Measurements from ENCODE around the gene AMZ2. TPM values are rescaled to one million over a fixed set of nuclear protein-coding genes. Genes with fewer than 3 reads are reported as not detected.
"Not testable (repeated sequence)": the region's sequence is repeated elsewhere in the genome, so short reads cannot be mapped to it uniquely, and the experiment has no call there.

Gene AMZ2
- total RNA-seq, 1 donor from 2014 or later = 70.3 TPM

DNA sequence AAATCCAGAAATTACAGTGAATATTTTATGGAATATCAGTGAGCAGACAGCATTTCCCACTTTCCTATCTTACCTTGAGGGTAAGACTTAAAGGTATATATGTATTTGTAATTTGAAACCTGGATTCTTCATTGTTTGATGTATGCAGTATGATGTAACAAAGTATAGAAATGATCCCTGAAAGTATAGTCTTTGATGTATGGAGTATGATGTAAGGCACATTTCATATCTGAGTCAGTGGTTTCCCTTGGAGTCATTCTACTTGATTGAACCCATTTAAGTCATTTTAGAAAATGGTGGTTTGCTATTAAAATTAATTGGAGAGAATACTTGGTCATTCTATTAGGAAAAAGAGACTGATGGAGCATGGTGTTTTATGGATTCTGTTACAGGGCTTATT is 10.1 kb downstream of the AMZ2 start:
- H3K4me3 Mint-ChIP-seq (ENCODE audit: unreplicated experiment) = no peak overlapping the region
- H3K36me3 Mint-ChIP-seq (ENCODE audit: low read depth, unreplicated experiment) = peaks cover 5% of the 10 kb centered on the region
- no peak overlapping the region for H3K27ac Mint-ChIP-seq (ENCODE audit: unreplicated experiment)
- H3K4me1 Mint-ChIP-seq (ENCODE audit: unreplicated experiment) = peaks cover 10% of the 10 kb centered on the region
- DNase-seq (ENCODE audit: low spot score) = no peak
- peaks cover 5% of the 10 kb centered on the region for H3K27me3 Mint-ChIP-seq (ENCODE audit: unreplicated experiment)
- TF ChIP-seq, protein P1, sequence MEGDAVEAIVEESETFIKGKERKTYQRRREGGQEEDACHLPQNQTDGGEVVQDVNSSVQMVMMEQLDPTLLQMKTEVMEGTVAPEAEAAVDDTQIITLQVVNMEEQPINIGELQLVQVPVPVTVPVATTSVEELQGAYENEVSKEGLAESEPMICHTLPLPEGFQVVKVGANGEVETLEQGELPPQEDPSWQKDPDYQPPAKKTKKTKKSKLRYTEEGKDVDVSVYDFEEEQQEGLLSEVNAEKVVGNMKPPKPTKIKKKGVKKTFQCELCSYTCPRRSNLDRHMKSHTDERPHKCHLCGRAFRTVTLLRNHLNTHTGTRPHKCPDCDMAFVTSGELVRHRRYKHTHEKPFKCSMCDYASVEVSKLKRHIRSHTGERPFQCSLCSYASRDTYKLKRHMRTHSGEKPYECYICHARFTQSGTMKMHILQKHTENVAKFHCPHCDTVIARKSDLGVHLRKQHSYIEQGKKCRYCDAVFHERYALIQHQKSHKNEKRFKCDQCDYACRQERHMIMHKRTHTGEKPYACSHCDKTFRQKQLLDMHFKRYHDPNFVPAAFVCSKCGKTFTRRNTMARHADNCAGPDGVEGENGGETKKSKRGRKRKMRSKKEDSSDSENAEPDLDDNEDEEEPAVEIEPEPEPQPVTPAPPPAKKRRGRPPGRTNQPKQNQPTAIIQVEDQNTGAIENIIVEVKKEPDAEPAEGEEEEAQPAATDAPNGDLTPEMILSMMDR (IDR thresholded peaks at IDR 0.05; ENCODE audit: unreplicated experiment) = no peak
- H3K9me3 Mint-ChIP-seq (ENCODE audit: unreplicated experiment) = no peaks in the 10 kb centered on the region

GRCh38 chr17:68258890-68259647 is 11.2 kb downstream of the AMZ2 start:
- H3K36me3 Mint-ChIP-seq (ENCODE audit: low read depth, unreplicated experiment); H3K9me3 Mint-ChIP-seq (ENCODE audit: unreplicated experiment); H3K27me3 Mint-ChIP-seq (ENCODE audit: unreplicated experiment); H3K4me1 Mint-ChIP-seq (ENCODE audit: unreplicated experiment): not testable (repeated sequence)
- H3K27ac Mint-ChIP-seq (ENCODE audit: unreplicated experiment) = peak overlapping the region; percentile 93
- H3K4me3 Mint-ChIP-seq (ENCODE audit: unreplicated experiment) = peak overlapping the region; percentile 23
- peak; percentile 73 for DNase-seq (ENCODE audit: low spot score)

DNA sequence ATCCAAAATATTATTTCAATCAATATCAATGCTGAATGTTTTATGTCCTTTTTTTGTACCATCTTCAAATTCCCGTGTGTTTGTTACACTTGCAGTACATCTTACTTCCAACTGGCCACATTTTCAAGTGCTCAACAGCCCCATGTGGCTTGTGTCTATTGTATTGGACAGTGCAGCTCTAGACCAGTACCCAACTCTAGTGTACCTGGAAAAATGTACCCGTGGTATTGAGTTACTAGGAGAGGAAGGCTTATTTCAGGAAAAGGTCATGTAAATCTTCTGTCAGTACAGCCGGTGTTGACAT is 11.8 kb downstream of the AMZ2 start:
- H3K27ac Mint-ChIP-seq (ENCODE audit: unreplicated experiment) = peak overlapping the region; percentile 85
- peak overlapping the region; percentile 65 for H3K4me3 Mint-ChIP-seq (ENCODE audit: unreplicated experiment)
- not testable (repeated sequence) for DNase-seq (ENCODE audit: low spot score); H3K27me3 Mint-ChIP-seq (ENCODE audit: unreplicated experiment); H3K4me1 Mint-ChIP-seq (ENCODE audit: unreplicated experiment); H3K36me3 Mint-ChIP-seq (ENCODE audit: low read depth, unreplicated experiment); H3K9me3 Mint-ChIP-seq (ENCODE audit: unreplicated experiment)

- peaks cover 1% of the 10 kb centered on the region for H3K27me3 Mint-ChIP-seq (ENCODE audit: unreplicated experiment)
- H3K9me3 Mint-ChIP-seq (ENCODE audit: unreplicated experiment) = no peaks in the 10 kb centered on the region
- H3K27ac Mint-ChIP-seq (ENCODE audit: unreplicated experiment) = no peak overlapping the region
- no peak for DNase-seq (ENCODE audit: low spot score)
- no peak overlapping the region for H3K4me3 Mint-ChIP-seq (ENCODE audit: unreplicated experiment)
- H3K4me1 Mint-ChIP-seq (ENCODE audit: unreplicated experiment) = peaks cover 7% of the 10 kb centered on the region
- TF ChIP-seq, protein P1 (IDR thresholded peaks at IDR 0.05; ENCODE audit: unreplicated experiment) = no peak
- peaks cover 2% of the 10 kb centered on the region for H3K36me3 Mint-ChIP-seq (ENCODE audit: low read depth, unreplicated experiment)
These were observed 12.4 kb downstream of the AMZ2 start for GRCh38 chr17:68260051-68260762.

DNA sequence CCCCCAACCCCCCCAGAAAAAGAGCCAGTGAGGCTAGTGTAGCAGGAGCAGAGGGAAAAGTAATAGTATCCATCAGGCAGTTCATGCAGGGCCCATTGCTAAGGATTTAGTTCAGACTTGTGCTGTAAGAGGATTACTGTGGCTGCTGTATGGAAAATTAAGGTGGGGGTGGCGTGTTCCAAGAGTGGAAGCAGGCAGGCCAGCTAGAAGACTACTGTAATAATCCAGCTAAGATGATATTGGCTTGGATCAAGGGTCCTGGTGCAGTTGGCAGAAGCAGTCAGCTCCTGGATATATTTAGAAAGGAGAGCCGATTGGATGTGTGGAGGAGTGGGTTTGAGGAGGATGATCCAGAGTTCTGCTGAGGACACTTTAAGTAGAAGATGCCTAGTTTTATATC is 14.6 kb downstream of the AMZ2 start:
- H3K36me3 Mint-ChIP-seq (ENCODE audit: low read depth, unreplicated experiment); H3K9me3 Mint-ChIP-seq (ENCODE audit: unreplicated experiment); H3K27ac Mint-ChIP-seq (ENCODE audit: unreplicated experiment); H3K4me3 Mint-ChIP-seq (ENCODE audit: unreplicated experiment); H3K27me3 Mint-ChIP-seq (ENCODE audit: unreplicated experiment); DNase-seq (ENCODE audit: low spot score); H3K4me1 Mint-ChIP-seq (ENCODE audit: unreplicated experiment): not testable (repeated sequence)

- not testable (repeated sequence) for H3K27ac Mint-ChIP-seq (ENCODE audit: unreplicated experiment); H3K36me3 Mint-ChIP-seq (ENCODE audit: low read depth, unreplicated experiment); H3K27me3 Mint-ChIP-seq (ENCODE audit: unreplicated experiment); H3K4me3 Mint-ChIP-seq (ENCODE audit: unreplicated experiment); H3K9me3 Mint-ChIP-seq (ENCODE audit: unreplicated experiment); H3K4me1 Mint-ChIP-seq (ENCODE audit: unreplicated experiment); DNase-seq (ENCODE audit: low spot score)
- TF ChIP-seq, protein P1 (IDR thresholded peaks at IDR 0.05; ENCODE audit: unreplicated experiment) = peak; percentile 70
These were observed 15.3 kb downstream of the AMZ2 start for GRCh38 chr17:68263101-68263681.

DNA sequence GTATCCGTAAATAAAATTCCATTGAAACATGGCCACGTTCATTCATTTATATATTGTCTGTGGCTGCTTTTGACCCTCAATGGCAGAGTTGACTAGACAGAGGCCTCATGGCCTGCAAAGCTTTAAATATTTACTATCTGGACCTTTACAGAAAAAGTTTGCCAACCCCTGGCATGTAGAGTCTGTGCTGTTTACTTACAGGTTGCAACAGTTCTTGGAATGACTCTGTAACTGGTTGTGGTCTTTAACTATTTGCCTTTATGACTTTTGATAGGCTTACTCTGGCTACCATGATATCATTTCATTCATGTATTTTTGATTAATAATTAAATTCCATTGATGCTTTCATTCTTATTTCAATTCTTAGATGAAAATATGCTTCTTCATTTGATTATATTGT is 18.0 kb downstream of the AMZ2 start:
- H3K27ac Mint-ChIP-seq (ENCODE audit: unreplicated experiment); H3K9me3 Mint-ChIP-seq (ENCODE audit: unreplicated experiment); H3K27me3 Mint-ChIP-seq (ENCODE audit: unreplicated experiment); DNase-seq (ENCODE audit: low spot score); H3K36me3 Mint-ChIP-seq (ENCODE audit: low read depth, unreplicated experiment); H3K4me3 Mint-ChIP-seq (ENCODE audit: unreplicated experiment); H3K4me1 Mint-ChIP-seq (ENCODE audit: unreplicated experiment): not testable (repeated sequence)

Data from endothelial cell (in vitro differentiated cells).